AG20443 (cell line): ENCODE results near the gene MAMSTR.
"Not testable (repeated sequence)": the region's sequence is repeated elsewhere in the genome, so short reads cannot be mapped to it uniquely, and the experiment has no call there.

ENCODE experiments used
- DNase-seq: peaks from one replicate; pipeline ENCODE4 v3.0.0; 2012; ENCODE audit warnings: low spot score, mixed read lengths

The MAMSTR gene

GRCh38 chr19:48686088-48686487 is 33.4 kb downstream of the MAMSTR start:
- DNase-seq: no peak

- DNase-seq: no peak
Measured at GRCh38 chr19:48685583-48685982, 33.9 kb downstream of the MAMSTR start.

DNA sequence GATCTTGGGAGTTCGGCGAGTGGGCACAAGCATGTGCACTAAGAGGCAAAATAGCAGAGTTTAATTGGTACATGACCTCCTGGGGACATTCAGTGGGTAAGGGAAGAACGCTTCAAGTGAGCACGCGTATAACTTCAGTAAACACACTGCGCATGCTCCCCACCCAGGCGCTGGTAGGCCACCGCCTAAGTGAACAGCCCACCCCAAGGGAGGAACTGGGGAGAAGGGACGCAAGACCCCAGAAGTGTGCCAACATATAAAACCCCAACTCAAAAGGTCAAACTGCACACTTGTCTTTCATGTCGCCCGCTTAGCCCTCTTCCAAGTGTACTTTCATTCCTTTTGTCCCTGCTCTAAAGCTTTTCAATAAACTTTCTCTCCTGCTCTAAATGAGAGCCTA is 36.2 kb downstream of the MAMSTR start:
- DNase-seq: no peak

- peak; percentile 59 for DNase-seq
Measured at GRCh38 chr19:48681127-48681470, 38.4 kb downstream of the MAMSTR start.

DNA sequence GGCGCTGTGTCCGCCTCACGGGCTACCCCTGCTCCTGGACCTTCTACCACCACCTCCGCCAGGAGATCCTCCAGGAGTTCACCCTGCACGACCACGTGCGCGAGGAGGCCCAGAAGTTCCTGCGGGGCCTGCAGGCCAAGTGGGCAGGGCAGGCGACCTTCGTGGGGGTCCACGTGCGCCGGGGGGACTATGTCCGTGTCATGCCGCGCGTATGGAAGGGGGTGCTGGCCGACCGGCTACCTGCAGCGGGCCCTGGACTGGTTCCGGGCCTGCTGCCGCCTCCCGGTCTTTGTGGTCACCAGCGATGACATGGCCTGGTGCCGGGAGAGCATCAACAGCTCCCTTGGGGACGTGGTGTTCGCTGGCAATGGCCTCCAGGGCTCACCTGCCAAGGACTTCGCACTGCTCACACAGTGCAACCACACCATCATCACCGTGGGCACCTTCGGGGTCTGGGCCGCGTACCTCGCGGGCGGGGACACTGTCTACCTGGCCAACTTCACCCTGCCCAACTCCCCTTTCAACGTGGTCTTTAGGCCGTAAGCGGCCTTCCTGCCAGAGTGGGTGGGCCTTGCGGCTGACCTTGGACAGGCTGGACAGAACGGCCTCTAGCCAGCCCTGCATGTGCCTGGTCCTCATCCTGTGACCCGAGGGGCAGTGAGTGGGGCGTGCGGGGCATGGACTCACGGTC is 38.9 kb downstream of the MAMSTR start:
- DNase-seq: no peak

- not testable (repeated sequence) for DNase-seq
Measured at GRCh38 chr19:48680006-48680405, 39.5 kb downstream of the MAMSTR start.

DNA sequence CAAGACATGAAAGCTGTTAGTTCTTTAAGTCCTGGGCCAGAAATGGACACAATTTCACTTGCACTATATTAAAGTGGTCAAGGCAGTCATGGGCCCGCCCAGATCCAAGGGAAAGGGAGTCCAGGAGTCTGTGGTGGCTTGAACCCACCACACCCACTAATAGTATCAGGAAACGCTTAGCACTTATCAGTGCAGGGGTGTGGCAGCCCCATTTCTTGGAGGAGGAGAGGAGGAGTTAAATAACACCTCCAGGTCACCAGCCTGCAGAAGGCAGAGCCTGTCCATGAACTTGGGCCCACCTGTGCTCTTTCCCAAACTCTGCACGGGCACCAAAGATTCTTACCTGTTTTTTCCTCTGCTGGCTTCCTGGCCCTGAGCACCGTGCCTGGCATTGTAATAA is 41.3 kb downstream of the MAMSTR start:
- no peak for DNase-seq

GRCh38 chr19:48676887-48677286 is 42.6 kb downstream of the MAMSTR start:
- DNase-seq: no peak

DNA sequence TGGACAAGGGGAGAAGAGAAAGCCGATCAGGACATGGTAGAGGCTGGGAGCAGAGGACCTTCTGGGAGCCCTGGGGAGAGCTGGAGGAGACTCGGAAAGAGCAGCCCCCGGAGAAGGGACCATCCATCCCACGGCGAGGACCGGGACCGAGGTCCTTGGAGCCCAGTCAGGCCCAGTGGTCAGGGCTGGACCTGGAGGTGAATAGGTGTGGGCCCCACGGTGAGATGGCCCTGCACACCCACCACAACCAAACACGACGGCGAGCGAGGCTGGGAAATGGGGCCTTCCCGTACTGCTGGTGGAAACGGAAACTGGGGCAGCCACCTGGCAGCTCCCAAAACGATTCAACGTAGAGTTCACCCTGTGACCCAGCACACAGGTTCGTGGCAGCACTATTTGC is 43.0 kb downstream of the MAMSTR start:
- no peak for DNase-seq

- peak; percentile 94 for DNase-seq
Measured at GRCh38 chr19:48674921-48675824, 44.4 kb downstream of the MAMSTR start.

DNA sequence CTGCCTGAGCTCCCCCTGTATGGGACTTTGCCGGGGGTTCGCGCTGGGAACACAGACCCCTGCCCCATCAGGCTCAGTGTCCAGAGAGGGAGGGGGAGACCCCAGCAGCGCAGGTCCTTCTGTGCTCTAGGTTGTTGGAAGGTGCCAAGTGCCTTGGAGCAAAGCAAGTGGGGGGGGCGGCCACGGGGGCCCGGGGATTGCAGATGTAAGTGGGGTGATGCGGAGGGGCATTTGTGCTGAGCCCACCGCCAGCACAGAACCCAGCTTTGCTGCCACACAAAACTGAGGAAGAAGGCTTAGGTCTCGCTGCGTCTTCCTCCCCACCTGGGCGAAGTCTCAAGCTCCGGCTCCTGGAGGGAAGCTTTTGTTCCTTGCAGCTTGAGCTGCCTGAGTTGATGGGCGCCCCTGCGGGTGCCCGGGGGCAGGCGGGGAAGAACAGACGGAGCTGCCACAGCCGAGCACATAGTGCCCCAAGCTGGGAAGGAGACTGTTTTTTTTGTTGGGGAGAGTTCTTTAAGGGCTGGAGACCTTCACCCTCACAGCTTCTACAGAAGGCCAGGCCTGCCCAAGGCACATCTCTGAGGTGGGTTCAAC is 45.2 kb downstream of the MAMSTR start:
- DNase-seq: no peak

- no peak for DNase-seq
Measured at GRCh38 chr19:48673436-48674100, 46.0 kb downstream of the MAMSTR start.

- no peak for DNase-seq
Measured at GRCh38 chr19:48672994-48673393, 46.5 kb downstream of the MAMSTR start, which contains the start of gene NTN5. Gene NTN5, minus strand, starts transcription at chr19:48673017. Its CDS starts 2,031 bp downstream, at chr19:48670986.

DNA sequence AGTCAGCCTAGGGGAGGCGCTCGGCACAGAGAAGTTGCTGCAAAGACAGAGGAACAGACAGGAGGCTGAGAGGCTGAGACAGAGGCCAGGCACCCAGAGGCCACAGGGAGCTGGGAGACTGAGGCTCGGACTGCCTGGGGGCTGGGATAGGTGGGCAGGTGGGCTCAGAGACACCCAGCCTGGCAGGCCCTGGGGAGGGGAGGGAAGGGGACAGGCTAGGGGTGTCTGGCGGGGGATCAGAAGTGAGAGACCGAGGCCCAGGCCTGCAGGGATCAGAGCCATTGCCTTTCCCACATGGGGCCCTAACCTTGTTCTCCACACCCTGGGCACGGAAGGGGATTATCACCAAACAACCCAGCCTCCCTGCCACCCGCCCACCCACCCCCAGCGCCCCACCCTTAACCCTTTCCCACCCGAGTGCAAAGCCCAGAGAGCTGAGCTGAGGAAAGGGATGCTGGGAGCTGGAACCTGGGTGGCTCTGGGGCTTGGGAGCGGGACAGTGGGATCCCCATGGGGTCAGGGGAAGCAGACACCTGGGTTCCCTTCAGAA is 48.0 kb downstream of the MAMSTR start:
- DNase-seq: no peak

GRCh38 chr19:48670699-48671445 is 48.7 kb downstream of the MAMSTR start:
- no peak for DNase-seq

GRCh38 chr19:48669903-48670668 is 49.4 kb downstream of the MAMSTR start:
- DNase-seq: no peak

DNA sequence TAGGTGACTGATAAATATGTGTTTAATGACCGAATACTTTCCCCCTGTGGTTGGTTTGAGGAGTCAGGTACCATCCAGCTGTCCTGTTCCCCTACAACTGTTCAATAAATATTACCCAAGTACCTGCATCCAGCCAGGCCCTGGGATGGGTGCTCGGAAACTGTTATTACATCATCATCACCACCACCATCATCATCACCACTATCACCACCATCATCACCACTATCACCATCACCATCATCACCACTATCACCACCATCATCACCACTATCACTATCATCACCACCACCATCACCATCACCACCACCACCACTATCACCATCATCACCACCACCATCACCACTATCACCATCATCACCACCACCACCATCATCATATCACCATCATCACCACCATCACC is 50.8 kb downstream of the MAMSTR start:
- DNase-seq: no peak

DNA sequence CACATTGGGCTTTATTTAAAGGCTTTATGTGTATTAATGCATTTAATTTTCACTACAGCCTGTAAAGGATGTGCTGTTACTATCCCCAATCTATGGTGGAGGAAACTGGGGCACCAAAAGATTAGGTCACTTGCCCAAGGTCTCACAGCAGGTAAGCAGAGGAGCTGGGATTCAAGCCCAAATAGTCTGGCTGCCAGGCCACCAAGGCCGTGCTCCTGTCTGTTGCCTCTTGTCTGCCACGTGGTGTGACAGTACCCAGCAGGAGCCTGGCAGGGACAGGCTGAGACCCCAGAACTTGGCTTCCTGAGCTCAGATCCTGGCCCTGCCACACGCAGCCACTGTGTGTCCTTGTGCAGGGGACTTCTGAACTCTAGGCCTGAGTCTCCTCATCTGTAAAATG is 51.2 kb downstream of the MAMSTR start:
- DNase-seq: no peak

GRCh38 chr19:48665786-48666185 is 53.7 kb downstream of the MAMSTR start:
- no peak for DNase-seq

DNA sequence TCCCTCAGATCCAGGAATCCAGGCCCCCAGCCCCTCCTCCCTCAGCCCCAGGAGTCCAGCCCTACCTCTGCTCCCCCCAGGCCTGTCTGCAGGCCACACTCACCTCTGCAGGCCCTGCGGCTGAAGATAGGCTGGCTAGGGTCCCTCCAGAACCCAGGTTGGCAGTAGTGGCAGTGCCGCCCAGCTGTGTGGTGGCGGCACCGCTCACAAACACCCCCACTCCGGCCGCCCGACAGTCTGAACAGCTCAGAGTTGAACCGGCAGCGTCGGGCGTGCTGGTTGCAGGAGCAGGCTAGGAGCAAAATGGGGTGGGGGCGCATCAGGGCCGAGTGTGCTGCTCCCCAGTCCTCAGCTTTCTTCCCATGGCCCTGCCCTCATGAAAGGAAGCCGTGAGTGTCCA is 55.0 kb downstream of the MAMSTR start:
- DNase-seq: no peak

DNA sequence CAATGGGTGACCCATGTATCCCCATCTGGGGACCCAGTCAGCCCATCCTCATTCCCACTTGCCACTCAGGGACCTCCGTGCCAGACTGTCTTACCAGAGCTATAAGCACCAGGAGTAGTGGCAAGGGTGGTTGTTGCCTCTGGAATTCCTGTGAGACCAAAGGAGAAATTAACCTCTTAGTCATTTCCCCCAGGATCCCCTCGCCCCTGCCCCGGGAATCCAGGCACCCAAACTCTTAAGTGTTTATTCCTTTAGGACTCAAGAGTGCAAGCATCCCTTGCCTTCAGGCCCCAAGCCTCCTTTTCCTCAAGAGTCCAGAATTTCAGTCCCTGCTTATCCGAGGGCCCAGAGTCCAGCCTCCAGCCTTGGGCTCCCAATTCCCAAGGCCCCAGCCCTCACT is 55.9 kb downstream of the MAMSTR start:
- no peak for DNase-seq
